Stimulated activated CD4-positive, alpha-beta T cell treated with anti-CD3 and anti-CD28 coated beads, Interleukin-1b, Interleukin-23, amount 100 ng/mL, for 48 hours (primary cell): ENCODE results near the gene ITPKB.
"Not testable (repeated sequence)": the region's sequence is repeated elsewhere in the genome, so short reads cannot be mapped to it uniquely, and the experiment has no call there.

Source experiments
- DNase-seq: peaks from one replicate; pipeline ENCODE4 v3.0.0-alpha.2; 2020

The ITPKB gene

DNA sequence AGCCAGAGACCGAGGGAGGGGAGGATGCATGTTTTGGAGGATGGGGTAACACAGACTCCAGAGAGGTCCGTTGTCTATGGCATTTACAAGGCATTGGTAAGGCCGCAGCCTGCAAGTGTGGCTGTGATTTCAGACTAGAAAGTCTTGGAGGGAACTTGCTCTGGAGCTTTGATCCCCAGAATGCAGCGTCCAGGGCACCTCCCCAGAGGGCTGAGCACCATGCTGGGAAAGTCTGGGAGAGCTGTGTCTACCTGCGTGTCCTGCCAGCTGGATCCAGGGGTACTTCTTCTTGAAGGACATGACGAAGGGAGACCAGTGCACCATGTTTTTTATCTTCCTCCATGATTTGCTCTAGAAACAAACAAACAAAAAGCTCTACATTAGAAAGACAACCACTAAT, 90.7 kb downstream of the ITPKB start:
- DNase-seq, result no peak

DNA sequence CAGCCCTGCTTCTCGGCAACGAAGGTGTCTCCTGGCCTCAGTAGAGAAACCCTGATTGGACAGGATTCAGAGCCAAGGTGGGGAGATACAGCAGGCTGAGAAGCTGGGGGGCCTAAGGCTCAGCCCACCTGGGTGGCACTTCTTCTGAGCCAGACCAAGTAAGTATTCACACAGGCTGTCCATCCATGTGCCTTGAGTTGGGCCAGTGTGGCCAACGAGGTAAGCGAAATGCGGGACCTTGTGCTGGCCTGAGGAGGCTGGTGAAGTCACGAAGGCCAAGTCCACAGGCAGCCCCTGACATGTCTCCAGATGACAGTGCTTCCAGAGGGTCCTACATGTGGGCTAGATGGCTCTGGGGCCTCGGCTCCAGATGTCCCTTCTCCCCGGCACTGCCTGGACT, 91.4 kb downstream of the ITPKB start:
- DNase-seq, result no peak

DNA sequence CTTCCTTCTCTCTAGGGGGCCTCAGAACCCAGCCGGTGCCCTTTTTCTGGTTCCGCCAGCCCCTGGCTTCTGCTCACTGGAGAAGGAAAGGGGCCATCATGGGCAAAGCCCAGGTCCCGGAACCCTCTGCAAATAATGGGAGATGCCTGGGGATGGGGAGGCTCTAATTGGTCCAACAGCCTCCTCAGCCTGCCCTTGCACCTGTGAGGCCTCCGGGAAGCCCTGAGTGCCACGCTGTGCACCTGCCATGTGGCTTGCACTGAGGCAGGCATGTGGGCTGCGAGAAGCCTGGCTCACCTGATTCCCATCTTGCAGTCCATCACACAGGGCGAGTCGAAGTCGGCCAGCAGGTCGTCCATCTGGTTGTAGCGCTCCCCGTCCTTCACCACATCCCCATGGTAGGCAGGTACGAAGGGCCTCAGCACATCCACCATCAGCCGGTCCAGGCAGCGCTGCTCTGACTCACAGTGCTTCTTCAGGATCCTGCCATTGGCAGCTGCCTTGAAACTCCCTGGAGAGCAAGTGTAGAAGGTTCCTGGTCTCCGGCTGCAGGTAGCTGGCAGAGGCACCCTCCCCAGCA, 92.1 kb downstream of the ITPKB start:
- DNase-seq, result no peak

DNA sequence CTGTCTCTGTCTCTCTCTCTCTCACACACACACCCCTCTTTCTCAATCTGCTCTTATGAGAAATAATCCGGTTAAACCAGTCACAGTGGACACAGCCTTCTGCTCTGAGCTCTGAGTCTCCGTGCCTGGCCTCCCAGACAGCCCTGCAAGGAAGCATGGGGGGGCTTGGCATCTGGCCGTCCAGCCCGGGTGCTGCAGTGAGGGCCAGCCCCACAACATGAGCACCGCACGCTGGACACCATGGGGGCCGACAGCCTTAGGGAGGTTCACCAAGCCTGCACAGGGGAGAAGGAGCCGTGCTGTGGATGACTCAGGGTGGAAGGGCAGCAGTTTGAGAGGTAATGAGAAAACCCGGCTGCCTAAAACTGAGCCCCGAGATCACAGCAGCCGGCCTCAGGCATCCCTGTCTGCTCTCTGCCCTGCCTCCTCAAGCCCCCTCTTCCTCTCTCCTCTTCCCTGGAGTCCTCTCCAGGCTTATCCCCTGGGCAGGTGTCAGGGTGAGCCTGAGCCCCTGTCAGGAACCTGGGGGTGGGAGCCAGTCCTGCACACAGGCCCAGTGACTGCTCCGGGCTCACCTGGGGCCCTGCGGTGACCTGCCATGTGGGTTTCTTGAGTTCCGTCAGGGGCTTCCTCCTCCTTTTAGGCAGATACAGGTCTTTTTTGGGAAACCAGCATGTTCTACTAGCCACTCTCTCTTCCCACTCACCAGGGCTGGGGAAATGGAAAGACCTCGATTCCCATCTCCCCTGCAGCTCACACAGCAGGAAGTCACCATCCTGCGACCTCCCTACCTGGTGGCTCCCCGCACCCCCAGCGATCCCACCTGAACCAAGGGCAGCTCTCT, 92.8 kb downstream of the ITPKB start:
- no peak for DNase-seq

DNA sequence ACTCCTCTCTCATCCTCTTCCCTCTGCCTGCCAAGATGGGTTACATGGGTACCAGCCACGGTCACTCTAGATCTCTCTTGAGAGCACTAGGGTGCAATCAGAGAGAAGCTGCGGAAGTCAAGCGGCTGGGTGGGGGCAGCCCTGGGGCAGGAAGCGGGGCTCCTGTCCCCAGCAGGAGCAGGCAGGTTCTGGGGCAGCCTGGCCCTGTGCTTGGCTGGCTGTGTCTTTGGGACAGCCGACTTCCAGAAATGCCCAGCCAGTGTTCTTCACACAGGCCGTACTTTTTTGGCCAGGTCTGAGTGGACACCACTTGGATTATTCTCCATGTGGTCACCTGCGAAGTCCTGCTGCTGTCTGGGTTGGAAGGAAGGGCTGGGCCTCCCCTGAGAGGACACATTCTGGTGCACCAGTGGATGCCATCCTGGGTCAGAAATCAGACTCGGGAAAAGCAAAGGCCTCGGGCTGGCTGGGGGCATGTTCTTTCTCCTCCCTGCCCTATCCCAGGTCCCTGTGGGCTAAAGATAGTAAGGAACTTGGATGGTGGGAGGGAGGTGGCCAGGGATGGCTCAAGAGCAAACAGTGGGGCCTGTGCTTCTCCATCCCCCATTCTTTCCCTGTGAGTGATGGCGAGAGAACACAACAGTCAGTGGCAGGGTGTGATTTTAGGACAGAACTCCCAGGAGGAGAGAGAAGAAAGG, 93.7 kb downstream of the ITPKB start:
- no peak for DNase-seq

DNA sequence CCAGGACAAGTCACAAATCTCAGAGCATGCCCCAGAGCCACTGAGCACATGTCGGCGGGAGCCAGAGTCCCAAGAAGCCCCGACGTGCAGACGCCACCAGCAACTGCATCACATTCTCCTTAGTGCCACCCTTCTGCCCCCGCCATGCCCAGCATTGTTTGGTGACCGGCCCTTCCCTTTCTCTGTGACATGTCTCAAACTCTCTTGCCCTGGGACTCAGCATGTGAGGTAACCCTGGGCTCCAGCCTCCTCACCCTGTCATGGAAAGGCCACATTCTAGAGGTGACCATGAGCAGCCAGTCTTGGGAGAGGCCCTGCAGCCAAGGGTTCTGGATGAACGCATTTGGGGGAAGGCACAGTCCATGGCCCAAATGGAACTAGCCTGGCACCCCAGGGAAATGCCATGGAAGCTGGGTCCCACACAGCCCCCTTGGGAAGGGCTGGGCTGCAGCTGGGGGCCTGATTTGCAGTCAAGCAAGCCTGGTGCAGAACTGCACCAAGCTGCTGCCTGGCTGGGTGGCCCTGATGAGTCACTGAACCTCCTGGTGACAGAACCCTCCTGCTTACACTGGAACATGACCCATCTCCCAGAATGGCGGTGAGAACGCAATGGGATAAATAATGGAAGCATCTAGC, 94.4 kb downstream of the ITPKB start:
- peak; percentile 36 for DNase-seq

DNA sequence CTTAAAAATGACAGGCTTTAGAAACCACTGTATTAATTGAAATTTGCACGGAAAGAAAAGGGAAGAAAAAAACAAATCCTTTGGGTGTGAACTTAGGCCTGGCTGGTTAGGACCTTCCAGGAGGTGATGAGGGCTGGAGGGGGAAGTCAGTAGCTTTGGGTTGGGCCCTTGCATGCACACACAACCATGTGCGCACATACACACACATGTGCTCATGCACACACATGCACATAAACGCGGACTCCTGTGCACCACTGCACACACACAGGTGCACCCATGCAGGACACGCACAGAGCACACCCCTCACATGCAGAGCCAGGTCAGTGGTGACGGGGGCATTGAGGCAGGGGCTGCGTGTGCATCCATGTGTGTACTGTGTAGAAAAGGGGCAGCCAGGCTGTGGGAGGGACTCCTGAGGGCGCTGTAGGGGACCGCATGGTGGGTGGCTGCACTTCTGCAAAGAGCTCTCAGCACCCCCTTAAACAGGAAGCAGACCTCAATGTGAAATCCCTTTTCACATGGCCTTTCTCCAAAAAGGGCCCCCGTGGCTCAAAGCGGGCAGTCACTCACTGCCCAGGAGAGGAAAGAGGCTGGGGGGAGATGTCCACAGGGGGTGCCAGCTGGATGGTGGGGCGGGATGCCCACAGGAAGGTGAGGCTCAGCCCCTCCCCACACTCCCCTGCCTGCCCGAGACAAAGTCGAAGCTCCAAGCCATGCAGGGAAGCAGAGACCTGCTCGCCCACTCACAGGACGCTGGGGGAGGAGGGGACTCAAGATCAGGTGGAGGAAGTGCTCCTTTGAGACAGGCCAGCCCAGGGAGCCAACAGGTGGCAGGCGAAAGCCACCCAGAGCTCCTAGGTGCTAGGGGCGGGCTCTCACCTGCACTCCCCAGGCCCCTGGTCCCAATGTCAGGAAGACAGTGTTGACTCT, 95.2 kb downstream of the ITPKB start:
- DNase-seq, result peak; percentile 32

DNA sequence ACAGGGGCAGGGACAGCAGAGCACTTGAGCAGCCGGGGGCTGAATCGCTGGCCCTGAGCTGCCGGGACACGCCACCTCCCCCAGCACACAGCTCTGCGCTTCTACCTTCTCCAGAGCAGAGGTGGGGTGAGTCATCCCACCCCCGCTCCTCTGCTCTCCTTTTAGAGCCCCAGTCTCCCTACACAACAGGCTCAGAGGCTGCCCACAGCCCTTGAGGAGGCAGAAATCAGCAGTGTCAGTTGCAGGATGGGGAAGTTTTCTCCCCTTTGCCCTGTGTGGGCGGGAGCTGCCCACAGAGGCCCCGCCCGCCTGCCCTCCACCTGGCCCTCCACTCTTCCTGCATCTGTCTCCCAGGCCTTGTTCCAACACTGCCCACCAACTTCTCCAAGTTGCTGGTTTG, 95.9 kb downstream of the ITPKB start:
- DNase-seq, result peak; percentile 75

DNA sequence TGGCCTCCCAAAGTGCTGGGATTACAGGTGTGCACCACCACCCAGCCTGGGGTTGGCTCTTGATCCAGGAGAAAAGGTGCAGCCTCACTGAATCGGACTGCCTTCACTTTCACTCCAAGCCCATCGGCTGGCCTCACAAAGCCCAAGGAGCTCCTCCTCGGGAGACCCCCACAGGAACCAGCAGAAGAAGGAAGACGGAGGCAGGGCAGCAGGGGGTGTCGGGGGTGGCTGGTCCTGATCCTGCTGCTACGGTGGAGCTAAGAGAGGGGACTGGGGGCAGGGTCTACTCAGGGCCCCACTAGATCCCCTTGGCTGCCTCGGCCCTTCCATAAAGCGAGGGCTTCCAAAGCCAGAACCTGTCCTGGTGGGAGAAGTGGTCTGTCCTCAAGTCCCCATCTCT, 96.7 kb downstream of the ITPKB start:
- DNase-seq, result no peak

DNA sequence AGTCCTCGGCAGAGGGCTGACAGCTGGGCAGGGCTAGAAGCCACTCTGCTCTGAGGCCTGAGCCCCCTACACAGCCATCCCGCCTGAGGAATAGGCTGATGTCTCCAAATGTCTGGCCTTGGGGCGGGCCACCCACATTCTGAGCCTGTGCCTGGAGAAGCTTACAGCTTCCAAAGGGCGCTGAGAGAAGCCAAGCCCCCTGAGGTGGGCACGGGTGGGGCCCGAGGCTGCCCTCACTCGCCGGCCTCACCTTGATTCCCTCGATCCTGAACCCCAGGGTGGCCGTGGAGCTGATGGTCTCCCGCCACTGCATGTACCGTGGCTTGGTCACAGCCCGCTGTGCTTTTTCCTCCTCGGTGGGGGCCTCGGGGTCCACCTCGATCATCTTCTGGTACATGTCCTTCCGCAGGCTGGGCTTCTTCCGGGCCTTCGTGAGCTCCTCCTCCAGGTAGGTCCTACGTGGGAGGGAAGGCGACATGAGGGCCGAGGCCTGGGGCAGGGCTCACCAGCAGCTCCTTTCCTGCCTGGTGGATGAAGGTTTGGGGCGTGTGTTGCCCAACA, 97.3 kb downstream of the ITPKB start:
- no peak for DNase-seq

DNA sequence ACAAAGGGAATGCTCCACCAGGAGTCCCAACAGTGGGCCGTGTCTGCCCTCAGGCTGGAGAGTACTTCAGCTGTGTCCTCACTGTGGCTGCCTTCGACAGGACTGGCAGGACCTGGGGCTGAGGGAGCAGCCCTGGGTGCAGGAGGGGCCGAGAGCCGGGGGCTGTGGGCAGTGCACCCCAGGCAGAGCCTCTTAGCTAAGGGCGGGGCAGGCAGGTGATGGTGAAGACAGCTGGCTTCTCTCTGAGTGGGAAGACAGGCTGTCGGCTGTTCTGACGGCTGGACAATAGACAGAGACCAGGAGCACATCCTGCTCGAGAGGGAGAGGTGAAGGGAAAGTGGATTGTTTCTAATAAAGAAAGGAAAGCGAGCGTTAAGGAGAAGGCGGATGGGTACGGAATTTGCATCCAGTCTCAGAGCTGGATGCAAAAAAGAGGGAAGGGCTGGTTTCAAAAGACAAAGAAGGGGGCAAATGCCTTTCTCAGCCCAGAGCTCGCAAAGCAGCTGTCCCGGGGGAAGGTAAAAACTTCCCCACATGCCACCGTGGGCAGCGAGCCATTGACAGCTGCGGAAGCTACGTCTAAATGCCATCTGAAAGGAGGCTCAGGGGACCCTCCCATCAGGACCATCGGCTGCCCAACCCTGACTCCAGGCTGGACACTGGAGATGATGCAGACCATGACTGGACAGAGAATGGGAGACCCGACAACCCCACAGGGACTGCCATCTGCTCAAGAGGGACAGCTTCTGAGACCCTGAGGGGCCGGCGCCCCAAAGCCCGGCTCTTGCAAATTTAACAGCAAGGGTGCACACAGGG, 98.6 kb downstream of the ITPKB start:
- DNase-seq, result no peak

DNA sequence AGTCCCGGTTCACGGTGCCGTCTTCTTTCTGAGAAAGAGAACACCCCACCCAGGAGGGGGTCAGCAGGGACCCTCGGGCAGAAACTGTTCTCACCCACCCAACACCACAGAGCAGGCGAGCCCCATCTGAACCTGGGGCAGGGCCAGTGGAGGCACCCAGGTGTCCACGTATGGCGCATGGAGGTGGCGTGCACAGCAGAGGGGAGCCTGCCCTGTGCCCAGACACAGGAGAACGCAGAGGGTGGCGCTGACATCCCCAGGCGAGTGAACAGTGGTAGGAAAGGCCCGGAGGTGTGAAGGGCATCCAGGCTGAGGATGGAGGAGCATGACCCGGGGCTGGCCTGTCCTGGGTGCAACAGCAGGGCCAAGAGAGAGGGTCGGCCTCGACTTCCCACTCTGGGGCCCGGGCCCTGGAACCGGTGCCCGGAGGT, 99.4 kb downstream of the ITPKB start:
- DNase-seq, result no peak

DNA sequence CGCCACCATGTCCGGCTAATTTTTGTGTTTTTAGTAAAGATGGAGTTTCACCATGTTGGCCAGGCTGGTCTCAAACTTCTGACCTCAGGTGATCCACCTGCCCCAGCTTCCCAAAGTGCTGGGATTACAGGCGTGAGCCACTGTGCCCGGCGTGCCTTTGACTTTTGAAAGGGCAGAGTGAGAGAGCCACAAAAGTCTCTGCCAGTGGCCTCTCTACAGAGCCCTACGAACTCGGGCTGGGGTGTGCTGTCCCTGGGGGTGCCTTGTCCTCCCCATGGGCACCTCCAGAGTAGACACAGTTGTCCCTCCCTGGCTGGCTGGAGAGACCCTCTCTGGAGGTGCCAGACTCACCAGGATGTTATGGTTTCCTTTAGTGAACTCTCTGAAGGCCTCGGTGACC, 99.9 kb downstream of the ITPKB start:
- not testable (repeated sequence) for DNase-seq

DNA sequence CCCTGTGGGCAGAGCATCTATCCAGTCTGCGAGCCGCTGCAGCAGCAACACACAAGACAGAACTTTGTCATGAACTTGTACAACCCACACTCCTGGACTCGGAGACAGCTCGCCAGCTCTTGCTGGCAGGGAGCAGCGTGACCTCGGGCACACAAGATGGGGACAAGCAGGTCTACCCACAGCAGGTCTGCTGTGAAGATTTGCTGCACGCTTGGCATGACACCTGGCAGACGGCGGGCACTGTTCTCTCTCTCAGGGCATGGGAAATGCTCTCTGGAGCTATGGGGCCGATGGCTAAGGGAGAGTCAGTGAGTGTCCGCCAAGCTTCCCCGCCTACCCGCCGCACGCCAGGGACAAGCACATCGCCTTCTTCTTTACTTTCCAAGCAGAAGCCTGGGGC, 100.5 kb downstream of the ITPKB start:
- no peak for DNase-seq

DNA sequence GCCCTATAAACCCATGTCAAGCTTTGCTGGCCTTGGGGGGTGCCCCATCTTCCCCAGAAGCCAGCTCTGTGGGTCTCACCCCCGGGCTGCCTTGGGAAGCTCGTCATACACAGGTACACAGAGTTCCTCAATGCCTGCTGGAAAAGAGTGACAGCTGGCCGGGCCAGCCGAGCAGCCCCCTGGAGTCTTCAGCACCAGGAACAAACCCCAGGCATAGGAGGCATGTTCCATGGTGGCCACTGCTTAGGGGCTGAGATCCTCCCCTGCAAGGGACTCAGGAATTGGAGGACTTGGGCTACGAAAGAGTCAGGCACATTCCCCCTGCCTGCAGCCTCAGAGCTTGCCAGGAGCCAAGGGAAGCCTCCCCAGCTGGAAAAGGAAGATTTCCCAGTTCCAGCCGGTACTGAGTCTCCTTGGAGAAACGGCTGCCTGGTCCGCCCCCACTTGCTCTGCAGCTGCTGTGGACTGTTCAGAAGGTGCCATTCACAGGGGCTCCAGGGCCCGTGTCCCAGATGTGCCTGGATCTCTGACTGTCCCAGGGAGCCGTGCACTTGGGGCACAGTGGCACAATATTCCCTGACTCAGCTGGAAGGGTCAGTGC, 101.0 kb downstream of the ITPKB start:
- no peak for DNase-seq

DNA sequence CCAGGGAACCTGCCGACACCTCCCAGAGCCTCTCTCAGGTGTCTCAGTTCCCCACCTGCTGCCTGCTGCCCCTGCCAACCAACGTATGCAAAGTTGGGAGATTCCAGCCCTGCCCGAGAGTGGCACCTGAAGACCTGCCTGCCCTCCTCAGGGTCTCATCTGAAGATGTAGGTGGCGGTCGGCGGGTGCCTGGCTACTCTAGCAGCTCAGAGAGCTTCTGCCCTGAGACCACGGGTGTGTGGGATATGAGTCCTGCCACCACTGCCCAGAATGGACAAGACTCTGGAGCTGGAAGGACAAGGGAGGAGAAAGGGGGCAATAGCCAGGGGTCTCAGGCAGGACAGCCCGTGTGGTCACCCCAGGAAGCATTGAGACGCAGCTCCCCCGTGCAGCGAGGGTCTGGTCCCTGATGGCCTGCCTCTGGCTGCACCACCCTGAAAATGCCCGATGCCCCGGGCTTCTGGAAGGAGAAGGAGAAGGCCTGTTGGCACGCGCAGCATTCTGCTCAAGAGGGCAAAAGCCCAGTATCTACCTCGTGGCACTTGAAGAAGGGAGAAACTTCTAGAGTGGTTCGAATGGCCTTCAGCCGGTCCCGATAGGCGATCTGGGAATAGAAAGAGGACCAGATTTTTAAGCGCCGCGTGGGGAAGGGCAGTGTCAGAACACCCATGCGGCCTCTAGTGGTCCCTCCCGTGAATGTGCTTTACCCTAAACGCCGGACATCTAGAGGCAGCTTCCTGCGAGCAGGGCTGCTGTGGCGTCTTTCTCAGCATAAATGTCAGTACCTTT, 101.7 kb downstream of the ITPKB start:
- DNase-seq, result no peak

DNA sequence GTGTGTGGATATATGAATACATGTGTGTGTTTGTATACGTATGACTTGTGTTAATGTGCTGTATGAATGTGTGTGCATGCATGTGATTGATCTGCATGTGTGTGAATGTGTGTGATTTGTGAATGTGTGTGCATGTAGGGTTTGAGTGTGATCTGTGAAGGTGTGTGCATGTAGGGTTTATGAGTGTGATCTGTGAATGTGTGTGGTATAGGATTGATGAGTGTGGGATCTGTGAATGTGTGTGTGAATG, 102.3 kb downstream of the ITPKB start:
- no peak for DNase-seq

DNA sequence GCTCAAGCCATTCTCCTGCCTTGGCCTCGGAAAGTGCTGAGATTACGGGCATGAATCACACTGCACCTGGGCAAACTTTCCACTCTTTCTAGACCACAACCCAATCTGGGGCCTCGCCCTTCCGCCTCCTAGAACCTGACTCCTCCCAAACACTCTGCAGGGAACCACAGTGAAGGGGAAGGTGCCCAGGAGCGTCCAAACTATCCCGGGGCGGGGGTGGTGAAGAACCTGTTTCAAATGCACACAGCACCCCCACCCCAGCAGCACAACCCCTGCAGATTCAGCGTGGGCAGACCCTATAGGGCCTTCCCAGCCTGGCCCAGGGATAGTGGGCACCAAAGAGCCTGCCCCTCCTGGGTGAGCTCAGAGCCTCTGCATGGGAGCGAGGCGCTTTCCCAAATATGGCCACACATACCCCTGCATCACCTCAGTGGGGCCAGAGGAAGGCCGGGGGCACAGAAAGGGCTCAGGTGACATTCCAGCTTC, 103.6 kb downstream of the ITPKB start:
- peak; percentile 56 for DNase-seq

DNA sequence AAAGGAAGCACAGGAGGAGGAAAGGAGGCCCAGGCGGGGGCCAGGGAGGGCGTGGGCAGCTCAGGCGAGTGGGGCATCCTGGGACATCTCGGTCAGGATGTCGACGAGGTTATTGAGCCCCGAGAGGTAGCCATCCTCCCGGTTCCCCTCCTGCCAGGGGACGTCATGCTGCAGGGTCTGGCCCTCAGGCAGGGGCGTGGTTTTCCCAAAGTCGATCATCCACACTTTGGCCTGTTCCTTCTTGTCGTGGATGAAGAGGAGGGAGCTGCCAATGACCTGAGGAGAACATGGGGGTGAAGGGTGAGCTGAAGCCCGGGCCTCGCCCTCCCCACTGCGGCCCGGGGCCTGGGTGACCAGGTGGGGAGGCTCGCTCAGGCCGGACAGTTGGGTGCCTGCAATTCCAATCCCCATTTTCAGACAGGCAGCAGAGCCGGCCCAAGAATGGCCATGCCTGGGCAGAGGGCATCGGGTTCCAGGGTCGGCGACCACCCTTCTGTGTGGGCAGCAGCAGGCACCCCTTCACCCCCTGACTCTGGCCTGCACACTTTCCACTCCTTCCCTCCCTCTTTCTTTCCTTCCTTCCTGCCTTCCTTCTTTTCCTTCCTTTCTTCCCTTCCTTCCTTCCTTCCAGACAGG, 104.4 kb downstream of the ITPKB start:
- no peak for DNase-seq

DNA sequence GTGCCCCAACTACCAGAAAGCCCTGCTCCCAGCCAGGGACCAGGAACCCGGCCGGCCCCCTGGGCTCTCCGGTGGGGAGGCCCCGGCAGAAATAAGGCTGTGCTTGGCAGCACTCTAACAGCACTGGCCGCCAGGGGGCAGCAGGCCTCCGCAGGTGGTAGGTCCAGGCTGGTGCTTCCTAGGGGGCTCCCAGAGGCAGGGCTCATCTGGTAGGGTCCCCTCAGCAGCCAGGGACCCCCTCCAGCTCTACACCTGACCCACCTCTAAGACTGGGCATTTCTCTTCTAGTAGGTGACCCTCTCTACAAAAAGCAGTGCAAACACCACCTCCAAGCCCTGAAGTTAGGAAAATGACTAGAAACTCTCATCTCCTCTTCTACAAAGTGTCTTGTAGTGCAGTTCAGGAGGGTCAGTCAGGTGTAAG, 104.9 kb downstream of the ITPKB start:
- peak; percentile 81 for DNase-seq
